ENCODE results near the gene LIME1.

LIME1 gene

DNA sequence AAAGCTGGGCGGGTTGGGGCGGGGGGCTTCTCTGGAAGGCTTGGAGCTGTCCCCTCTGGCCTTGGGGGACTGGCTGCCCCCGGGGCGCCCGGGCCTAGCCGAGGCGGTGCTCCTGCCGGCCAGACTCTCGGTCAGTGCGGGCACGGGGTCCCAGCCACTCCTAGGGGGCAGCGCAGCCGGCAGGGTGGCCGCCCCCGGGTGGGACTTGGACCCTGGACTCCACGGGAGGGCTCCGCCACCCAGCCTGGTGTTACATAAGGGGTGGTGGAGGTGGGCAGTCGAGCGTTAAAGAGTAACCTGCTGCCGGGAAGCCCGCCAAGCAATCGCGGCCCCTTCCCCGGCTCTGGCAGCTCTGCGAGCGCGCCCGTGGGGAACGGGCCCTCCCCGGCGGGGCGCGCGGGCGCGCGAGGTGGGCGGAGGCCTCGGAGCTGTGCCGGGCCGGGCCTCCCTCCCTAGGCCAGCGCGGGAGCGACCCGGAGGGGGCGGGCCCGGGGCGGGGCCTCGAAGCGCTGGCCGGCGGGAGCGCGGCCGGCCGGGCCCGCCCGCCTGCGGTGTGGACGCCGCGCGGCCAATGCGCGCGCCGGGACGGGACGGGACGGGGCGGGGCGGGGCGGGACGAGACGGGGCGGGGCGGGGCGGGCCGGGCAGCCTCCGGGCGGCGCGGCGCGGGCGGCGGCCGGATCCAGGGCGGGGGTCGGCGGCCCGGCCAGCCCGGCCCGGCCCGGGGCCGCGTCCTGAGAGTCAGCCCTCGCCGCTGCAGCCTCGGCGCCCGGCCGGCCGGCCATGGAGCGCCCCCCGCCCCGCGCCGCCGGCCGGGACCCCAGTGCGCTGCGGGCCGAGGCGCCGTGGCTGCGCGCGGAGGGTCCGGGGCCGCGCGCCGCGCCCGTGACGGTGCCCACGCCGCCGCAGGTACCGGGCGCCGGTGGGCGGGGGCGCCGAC lies 2.9 kb downstream of the LIME1 start, which contains the start of gene SLC2A4RG:
SLC2A4RG (plus strand) TSS at position 647 of the 940 bp plus-strand sequence; CDS start at position 784, 137 bp downstream.
- DNase-seq (ENCODE audit: low read depth), result no peak

DNA sequence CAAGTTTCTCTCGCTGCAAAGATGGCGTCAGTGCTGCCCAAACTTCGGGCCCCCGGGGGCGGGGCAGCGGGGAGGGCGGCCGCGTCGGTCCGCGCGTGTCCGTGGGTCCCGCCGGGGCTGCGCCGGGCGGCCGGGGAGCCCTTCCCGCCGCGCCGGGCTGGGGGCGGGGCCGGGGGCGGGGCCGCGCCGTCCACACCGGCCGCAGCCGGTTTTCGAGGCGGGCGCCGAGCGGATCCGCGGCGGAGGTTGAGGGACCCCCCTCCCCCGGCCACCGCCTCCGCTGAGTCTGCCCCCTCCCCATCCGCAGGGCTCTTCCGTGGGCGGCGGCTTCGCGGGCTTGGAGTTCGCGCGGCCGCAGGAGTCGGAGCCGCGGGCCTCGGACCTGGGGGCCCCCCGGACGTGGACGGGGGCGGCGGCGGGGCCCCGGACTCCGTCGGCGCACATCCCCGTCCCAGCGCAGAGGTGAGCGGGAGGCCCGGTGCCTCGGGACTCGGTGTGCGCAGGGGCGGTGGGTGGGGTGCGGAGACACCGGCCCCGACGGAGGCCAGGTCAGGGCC lies 3.7 kb downstream of the LIME1 start:
- DNase-seq (ENCODE audit: low read depth), result no peak

DNA sequence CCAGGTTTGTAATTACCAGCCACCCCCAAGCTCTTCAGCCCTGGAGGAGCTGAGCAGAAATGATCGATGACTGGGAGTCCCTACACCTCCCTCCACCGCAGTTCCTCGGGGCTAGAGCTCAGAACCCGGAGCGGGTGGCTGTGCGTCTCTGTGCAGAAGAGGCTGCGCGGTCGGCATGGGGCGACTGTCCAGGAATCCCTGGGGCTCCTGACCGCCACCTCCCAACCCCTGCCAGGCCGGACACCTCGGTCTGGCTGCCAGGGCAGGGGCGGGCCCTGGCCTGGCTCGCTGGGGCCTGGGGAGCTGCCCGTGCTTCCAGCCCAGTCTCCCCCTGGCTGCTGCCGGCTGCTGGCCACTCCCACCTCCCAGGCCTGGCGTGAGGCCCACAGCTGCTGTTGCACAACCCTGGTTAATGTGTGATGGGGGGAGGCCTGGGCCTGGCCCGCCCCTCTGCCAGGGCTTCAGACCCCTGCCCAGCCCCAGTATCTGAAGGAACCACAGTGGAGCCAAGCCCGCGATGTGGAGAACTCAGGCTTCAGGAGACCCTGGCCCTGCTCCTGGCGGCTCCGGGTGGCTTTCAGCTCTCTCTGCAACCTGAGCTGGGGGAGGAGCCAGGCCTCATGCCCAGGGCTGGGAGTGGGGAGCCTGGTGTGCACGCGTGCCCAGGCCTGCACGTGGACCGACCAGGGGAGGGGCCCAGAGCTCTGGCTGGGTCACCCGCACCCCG lies 4.3 kb downstream of the LIME1 start:
- DNase-seq (ENCODE audit: low read depth), result no peak

GRCh38 chr20:63741354-63741675 lies 4.9 kb downstream of the LIME1 start:
- DNase-seq (ENCODE audit: low read depth), result no peak

- DNase-seq (ENCODE audit: low read depth), result no peak
Observed at GRCh38 chr20:63741676-63742380, 5.4 kb downstream of the LIME1 start.

- no peak for DNase-seq (ENCODE audit: low read depth)
Observed at GRCh38 chr20:63742381-63743024, 6.0 kb downstream of the LIME1 start.

DNA sequence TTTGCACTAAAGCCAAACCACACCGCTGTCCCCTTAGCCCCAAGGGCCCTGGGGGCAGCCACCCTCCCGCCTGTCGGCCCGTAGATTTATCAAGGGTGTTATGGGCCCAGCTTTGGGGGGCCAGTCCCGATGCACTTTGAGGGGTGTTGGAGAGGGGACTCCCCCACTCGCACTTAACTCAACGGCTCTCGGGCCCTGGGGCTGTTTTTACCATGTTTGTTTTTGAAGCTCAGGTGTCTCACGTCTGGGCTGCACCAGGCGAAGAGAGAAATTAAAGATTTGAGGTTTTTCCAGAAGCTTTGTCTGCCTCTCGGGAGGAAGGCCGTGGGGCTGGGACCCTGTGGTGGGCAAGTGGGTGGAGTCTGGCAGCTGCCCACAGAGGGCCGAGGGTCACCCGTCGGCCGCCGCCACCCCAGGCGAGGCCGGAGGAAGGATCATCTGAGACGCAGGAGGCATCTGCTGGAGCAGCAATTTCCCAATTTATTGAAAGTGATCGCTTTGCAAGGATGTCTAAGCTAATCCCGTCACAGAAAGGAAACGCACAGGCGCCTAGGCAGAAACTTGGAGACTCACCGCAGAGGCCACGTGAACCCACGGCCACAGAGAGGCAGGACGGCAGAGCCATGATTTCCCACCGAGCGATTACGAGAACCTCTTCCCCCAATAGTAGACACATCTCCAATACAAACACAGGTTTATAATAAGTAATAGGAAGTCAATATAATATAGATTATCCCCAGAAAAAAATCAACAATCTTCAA lies 6.9 kb downstream of the LIME1 start:
- DNase-seq (ENCODE audit: low read depth), result no peak

- DNase-seq (ENCODE audit: low read depth), result no peak
Observed at GRCh38 chr20:63744158-63744557, 7.7 kb downstream of the LIME1 start.

- no peak for DNase-seq (ENCODE audit: low read depth)
Observed at GRCh38 chr20:63744574-63745423, 8.3 kb downstream of the LIME1 start.

DNA sequence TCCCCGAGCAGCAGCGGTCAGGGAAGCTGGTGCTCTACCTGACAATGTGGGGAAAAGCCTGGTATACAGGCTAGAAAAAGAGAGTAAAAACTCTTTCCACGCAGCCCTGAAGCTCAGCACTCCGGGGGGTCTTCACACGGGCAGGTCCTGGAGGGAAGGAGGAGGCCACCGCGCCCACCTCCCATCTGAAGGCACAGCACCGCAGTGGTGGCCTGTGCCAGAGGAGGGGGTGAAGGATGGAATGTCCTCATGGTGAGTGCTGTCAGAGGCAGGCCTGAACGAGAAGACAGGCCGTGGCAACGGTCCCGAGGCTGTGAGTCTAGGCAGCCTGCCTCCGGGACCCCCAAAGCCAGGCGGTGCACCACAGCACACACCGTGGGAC lies 9.0 kb downstream of the LIME1 start:
- no peak for DNase-seq (ENCODE audit: low read depth)

DNA sequence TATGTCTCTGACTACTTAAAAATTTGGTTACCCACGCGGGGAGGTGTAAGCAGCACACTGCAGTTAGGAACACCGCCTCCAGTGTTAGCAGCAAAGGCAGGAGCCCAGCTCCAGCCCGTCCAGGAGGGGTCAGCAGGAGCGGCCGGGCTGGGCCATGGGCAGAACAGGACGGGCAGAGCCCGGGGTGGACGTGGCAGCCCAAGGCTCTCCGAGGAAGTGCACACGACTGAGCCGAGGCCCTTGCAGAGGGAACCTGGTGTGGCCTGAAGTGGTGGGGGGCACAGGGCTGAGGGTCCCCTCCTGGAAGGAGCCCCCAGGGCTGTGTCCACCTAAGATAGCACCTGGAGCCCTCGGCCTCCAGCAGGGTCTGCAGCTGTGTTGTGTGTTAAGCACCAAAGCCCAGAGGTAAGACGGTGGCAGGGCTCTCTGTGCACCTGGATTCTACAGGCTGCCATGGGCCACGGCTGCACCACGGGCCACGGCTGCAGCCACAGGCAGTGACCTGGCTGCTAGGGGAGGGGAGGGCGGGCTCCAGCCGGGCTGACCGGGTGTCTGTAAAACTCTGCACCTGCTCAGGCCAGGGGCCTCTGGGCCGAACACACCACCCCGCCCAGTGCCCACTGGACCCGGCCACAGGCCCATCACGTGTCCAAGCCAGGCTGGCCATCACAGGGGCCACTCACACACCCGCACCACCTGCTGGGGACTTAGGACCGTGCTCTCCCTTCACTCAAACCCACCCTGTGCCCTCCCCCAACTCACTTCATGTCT lies 9.7 kb downstream of the LIME1 start:
- no peak for DNase-seq (ENCODE audit: low read depth)

- no peak for DNase-seq (ENCODE audit: low read depth)
Observed at GRCh38 chr20:63746751-63747315, 10.4 kb downstream of the LIME1 start.

- DNase-seq (ENCODE audit: low read depth), result no peak
Observed at GRCh38 chr20:63747622-63748069, 11.2 kb downstream of the LIME1 start.

GRCh38 chr20:63748070-63748933 lies 11.8 kb downstream of the LIME1 start:
- DNase-seq (ENCODE audit: low read depth), result no peak

GRCh38 chr20:63748934-63749270 lies 12.4 kb downstream of the LIME1 start:
- DNase-seq (ENCODE audit: low read depth), result no peak

DNA sequence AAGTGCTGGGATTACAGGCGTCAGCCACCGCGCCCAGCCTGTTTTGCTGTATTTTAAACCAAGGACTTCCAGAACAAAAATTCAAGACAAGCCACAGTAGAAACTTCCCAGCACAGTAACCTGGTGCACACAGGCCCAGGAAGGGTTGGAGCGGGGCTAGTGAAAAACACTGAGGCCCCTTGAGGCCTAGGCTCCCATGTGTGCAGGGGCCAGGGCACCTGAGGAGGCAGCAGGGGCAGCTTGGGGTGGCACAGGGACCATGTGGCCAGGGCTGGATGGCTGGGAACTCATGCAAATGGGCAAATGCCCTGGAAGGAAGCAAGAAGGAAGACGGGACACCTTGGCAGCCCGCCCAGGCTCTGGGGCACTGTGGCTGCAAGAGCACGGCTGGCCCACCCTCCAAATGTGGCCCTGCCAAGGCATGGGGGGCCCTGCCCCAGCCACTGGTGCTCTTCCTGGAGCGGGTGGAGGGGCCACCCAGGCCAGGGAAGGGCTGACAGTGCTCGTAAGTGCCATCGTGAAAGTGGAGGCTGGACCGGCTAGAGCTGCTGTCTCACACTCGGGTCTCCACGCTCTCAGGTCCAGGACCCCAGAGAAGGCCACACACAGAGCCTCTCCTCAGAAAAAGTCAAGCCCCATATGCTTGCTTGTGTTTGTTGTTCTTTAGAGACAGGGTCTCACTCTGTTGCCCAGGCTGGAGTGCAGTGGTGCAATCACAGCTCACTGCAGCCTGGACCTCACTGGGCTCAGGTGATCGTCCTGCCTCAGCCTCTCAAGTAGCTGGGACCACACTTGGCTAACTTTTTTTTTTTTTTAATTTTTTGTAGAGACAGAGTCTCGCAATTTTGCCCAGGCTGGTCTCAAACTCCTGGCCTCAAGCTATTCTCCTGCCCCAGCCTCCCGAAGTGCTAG lies 13.4 kb downstream of the LIME1 start:
- DNase-seq (ENCODE audit: low read depth), result no peak
